A549 (cell line): Measurements from ENCODE around the gene AGBL4. TPM values are rescaled to one million over a fixed set of nuclear protein-coding genes. Genes with fewer than 3 reads are reported as not detected.

ENCODE experiments used
- ATAC-seq, 2 experiments: fragments of 200-7000 bp in 1 of 2; fragments of >200 bp in 1 of 2; cut with Nextera tagmentation in 1 of 2; cut with Tn5 transposase in 1 of 2; 3 replicates each; pipeline versions ENCODE4 v1.8.0 to v1.9.1; 2018 to 2020; ENCODE audit warnings: mild to moderate bottlenecking in 1 of 2, moderate library complexity in 1 of 2
- CTCF ChIA-PET: fragments of 300-600 bp; sonication (Branson Sonifier 250); formaldehyde crosslinking; extraction: SDS; loops from one replicate; lab custom pipeline; 2021; ENCODE audit warnings: antibody characterized with exemption, inconsistent platforms; lab: Yijun Ruan, JAX
- POLR2A ChIA-PET: fragments of 350-600 bp; formaldehyde crosslinking; extraction: SDS; loops from one replicate; lab custom pipeline; 2021; ENCODE audit warnings: antibody characterized with exemption, inconsistent platforms; lab: Yijun Ruan, JAX
- DNase-seq, 2 experiments: peaks; one replicate each; pipeline versions ENCODE4 v3.0.0 to v3.0.0-alpha.2; 2011 to 2016; ENCODE audit warnings: low read depth in 1 of 2, low spot score in 1 of 2
- FAIRE-seq: peaks from 2 replicates; lab custom pipeline; 2011; peaks lifted over from hg19 to GRCh38; lab: Jason Lieb, UNC
- H3K27ac ChIP-seq, 2 experiments: fragments of >200 bp; sonication (Bioruptor Twin); formaldehyde crosslinking; 3 replicates each; pipeline ENCODE4 v1.5.1; 2016 to 2017
- H3K4me1 ChIP-seq: fragments of >200 bp; sonication (Bioruptor Twin); formaldehyde crosslinking; 3 replicates; pipeline ENCODE4 v1.6.1; 2016
- H3K4me2 ChIP-seq: fragments of >200 bp; sonication (Bioruptor Twin); formaldehyde crosslinking; 3 replicates; pipeline ENCODE4 v1.6.1; 2016
- H3K4me3 ChIP-seq: fragments of >200 bp; sonication (Bioruptor Twin); formaldehyde crosslinking; 3 replicates; pipeline ENCODE4 v1.5.1; 2016
- H3K9me3 ChIP-seq: fragments of >200 bp; sonication (Bioruptor Twin); formaldehyde crosslinking; 3 replicates; pipeline ENCODE4 v1.6.1; 2016
- BCL3 ChIP-seq: fragments of >200 bp; sonication (Bioruptor Twin); formaldehyde crosslinking; IDR thresholded peaks from 3 replicates; pipeline ENCODE4 v1.6.1; 2016
- CBX8 ChIP-seq: fragments of 200-600 bp; sonication (generic); IDR thresholded peaks from 2 replicates; pipeline ENCODE4 v1.6.1; 2016
- EHF ChIP-seq: fragments of 250-450 bp; sonication (Bioruptor Pico); IDR thresholded peaks from 2 replicates; pipeline ENCODE4 v1.5.0; 2020; ENCODE audit warnings: mild to moderate bottlenecking
- FOSL2 ChIP-seq, 2 experiments: fragments of 450-650 bp in 1 of 2; fragments of >200 bp in 1 of 2; sonication (Bioruptor Twin) in 1 of 2; formaldehyde crosslinking; IDR thresholded peaks; 2 replicates each; pipeline versions ENCODE4 v1.5.0 to v1.6.1; 2016 to 2020; ENCODE audit warnings: mild to moderate bottlenecking in 1 of 2, moderate library complexity in 1 of 2
- FOXS1 ChIP-seq: fragments of 250-450 bp; sonication (Bioruptor Pico); IDR thresholded peaks from 2 replicates; pipeline ENCODE4 v1.5.0; 2020; ENCODE audit warnings: mild to moderate bottlenecking, moderate library complexity
- HEYL ChIP-seq: fragments of 250-450 bp; sonication (Bioruptor Pico); IDR thresholded peaks from 2 replicates; pipeline ENCODE4 v1.8.0; 2021; ENCODE audit warnings: mild to moderate bottlenecking, moderate library complexity
- HOXA7 ChIP-seq: fragments of 250-450 bp; sonication (Bioruptor Pico); IDR thresholded peaks from 2 replicates; pipeline ENCODE4 v1.5.0; 2020; ENCODE audit warnings: mild to moderate bottlenecking, moderate library complexity
- HOXB13 ChIP-seq: fragments of 250-450 bp; sonication (Bioruptor Pico); IDR thresholded peaks from 2 replicates; pipeline ENCODE4 v1.5.0; 2020; ENCODE audit warnings: low read depth, mild to moderate bottlenecking, moderate library complexity
- HOXB5 ChIP-seq: fragments of 250-450 bp; sonication (Bioruptor Pico); IDR thresholded peaks from 2 replicates; pipeline ENCODE4 v1.5.0; 2020; ENCODE audit warnings: mild to moderate bottlenecking, moderate library complexity
- JUNB ChIP-seq: fragments of >200 bp; sonication (Bioruptor Twin); formaldehyde crosslinking; IDR thresholded peaks from 2 replicates; pipeline ENCODE4 v1.6.1; 2016
- KDM1A ChIP-seq: fragments of 200-600 bp; sonication (generic); IDR thresholded peaks from 2 replicates; pipeline ENCODE4 v1.6.1; 2016; ENCODE audit warnings: low read depth, mild to moderate bottlenecking
- KDM5A ChIP-seq: fragments of 200-600 bp; sonication (generic); IDR thresholded peaks from 2 replicates; pipeline ENCODE4 v1.6.1; 2016; ENCODE audit warnings: antibody characterized with exemption, mild to moderate bottlenecking
- MAZ ChIP-seq: fragments of 150-350 bp; IDR thresholded peaks from 2 replicates; pipeline ENCODE4 v1.6.1; 2014; ENCODE audit warnings: antibody characterized with exemption, low read depth, low read length, borderline replicate concordance
- NPAS2 ChIP-seq: fragments of 250-450 bp; sonication (Bioruptor Pico); IDR thresholded peaks from 2 replicates; pipeline ENCODE4 v1.8.0; 2022; ENCODE audit warnings: mild to moderate bottlenecking, moderate library complexity, borderline replicate concordance
- NR3C1 ChIP-seq: fragments of >200 bp; sonication (Bioruptor Twin); formaldehyde crosslinking; IDR thresholded peaks from 3 replicates; pipeline ENCODE4 v1.6.1; 2017
- POLR2A ChIP-seq: IDR thresholded peaks from 2 replicates; pipeline ENCODE4 v1.6.1; 2012; ENCODE audit warnings: mild to moderate bottlenecking, low read length
- POLR2AphosphoS2 ChIP-seq: conservative IDR thresholded peaks from 2 replicates; pipeline ENCODE4 v1.6.1; 2012; ENCODE audit warnings: low read length, improper control_type of control experiment, inconsistent platforms
- RAD21 ChIP-seq, 2 experiments: fragments of >200 bp in 1 of 2; sonication (Bioruptor Twin) in 1 of 2; formaldehyde crosslinking in 1 of 2; IDR thresholded peaks in 1 of 2; conservative IDR thresholded peaks in 1 of 2; 2 replicates in 1 of 2; 3 replicates in 1 of 2; pipeline ENCODE4 v1.6.1; 2012 to 2018; ENCODE audit warnings: inconsistent platforms in 1 of 2
- RCOR1 ChIP-seq: fragments of 150-350 bp; IDR thresholded peaks from 2 replicates; pipeline ENCODE4 v1.6.1; 2014; ENCODE audit warnings: antibody characterized with exemption, low read length, low read depth
- RFX5 ChIP-seq: fragments of 450-650 bp; IDR thresholded peaks from 2 replicates; pipeline ENCODE4 v1.7.1; 2014; ENCODE audit warnings: antibody characterized with exemption, mild to moderate bottlenecking, moderate library complexity
- RNF2 ChIP-seq: fragments of 200-600 bp; sonication (generic); IDR thresholded peaks from 2 replicates; pipeline ENCODE4 v1.6.1; 2016; ENCODE audit warnings: low read depth, mild to moderate bottlenecking, antibody characterized with exemption, moderate library complexity, borderline replicate concordance
- SREBF2 ChIP-seq: fragments of 450-650 bp; IDR thresholded peaks from 2 replicates; pipeline ENCODE4 v1.6.1; 2014; ENCODE audit warnings: mild to moderate bottlenecking, moderate library complexity
- TFCP2L1 ChIP-seq: fragments of 250-450 bp; sonication (Bioruptor Pico); IDR thresholded peaks from 2 replicates; pipeline ENCODE4 v1.5.0; 2021; ENCODE audit warnings: mild to moderate bottlenecking
- TP53 ChIP-seq: fragments of 250-450 bp; sonication (Bioruptor Pico); IDR thresholded peaks from 2 replicates; pipeline ENCODE4 v1.5.0; 2021; ENCODE audit warnings: mild to moderate bottlenecking, moderate library complexity
- ZC3H11A ChIP-seq: fragments of 450-650 bp; IDR thresholded peaks from 2 replicates; pipeline ENCODE4 v1.6.1; 2014; ENCODE audit warnings: antibody characterized with exemption, mild to moderate bottlenecking
- ZSCAN20 ChIP-seq: fragments of 250-450 bp; sonication (Bioruptor Pico); IDR thresholded peaks from 2 replicates; pipeline ENCODE4 v1.8.0; 2022; ENCODE audit warnings: mild to moderate bottlenecking, moderate library complexity
- WGBS: methylation state at CpG from one replicate; pipeline ENCODE4 v1.1.6; 2017; ENCODE audit errors: missing lambda C conversion rate; 5-methylcytosine and 5-hydroxymethylcytosine counted together
- polyA plus RNA-seq, 4 experiments: library from polyadenylated mRNA; depleted of rRNA in 3 of 4; stranded (reverse); fragments of >200 nt; fragmentation: RNase III in 1 of 4; extraction: RNeasy Plus Mini Kit Qiagen cat#74134 plus additional on column Dnase treatment in 1 of 4; gene quantifications; 2 replicates in 3 of 4; 3 replicates in 1 of 4; pipeline ENCODE4 v1.2.3, GENCODE V29; 2011 to 2017
- TF ChIP-seq, protein P1 (sequence below): fragments of 250-450 bp; sonication (Bioruptor Pico); IDR thresholded peaks from 2 replicates; pipeline ENCODE4 v1.5.0; 2021; ENCODE audit warnings: mild to moderate bottlenecking, moderate library complexity, borderline replicate concordance
- TF ChIP-seq, protein P2 (sequence below): IDR thresholded peaks from 2 replicates; pipeline ENCODE4 v1.6.1; 2012
- TF ChIP-seq, protein P3 (sequence below): IDR thresholded peaks from 2 replicates; pipeline ENCODE4 v1.6.1; 2012

AGBL4 gene
- polyA plus RNA-seq, 2 of the 4 experiments (the other 2 are of a cell fraction), result not detected

- DNase-seq (no peak), FAIRE-seq (no peak)
- no peaks in the 10 kb centered on the region for H3K4me1 ChIP-seq
- CTCF ChIA-PET, result no interaction called here
- no peaks in the 10 kb centered on the region for H3K9me3 ChIP-seq
- no peak overlapping the region for H3K27ac ChIP-seq
- no peak for TF ChIP-seq NPAS2 (CRISPR knock-in tag)
- TF ChIP-seq POLR2A, result no peak
- TF ChIP-seq HEYL (CRISPR knock-in tag), result no peak
- no peak for TF ChIP-seq MAZ
- TF ChIP-seq RFX5, result no peak
- TF ChIP-seq, protein P1, sequence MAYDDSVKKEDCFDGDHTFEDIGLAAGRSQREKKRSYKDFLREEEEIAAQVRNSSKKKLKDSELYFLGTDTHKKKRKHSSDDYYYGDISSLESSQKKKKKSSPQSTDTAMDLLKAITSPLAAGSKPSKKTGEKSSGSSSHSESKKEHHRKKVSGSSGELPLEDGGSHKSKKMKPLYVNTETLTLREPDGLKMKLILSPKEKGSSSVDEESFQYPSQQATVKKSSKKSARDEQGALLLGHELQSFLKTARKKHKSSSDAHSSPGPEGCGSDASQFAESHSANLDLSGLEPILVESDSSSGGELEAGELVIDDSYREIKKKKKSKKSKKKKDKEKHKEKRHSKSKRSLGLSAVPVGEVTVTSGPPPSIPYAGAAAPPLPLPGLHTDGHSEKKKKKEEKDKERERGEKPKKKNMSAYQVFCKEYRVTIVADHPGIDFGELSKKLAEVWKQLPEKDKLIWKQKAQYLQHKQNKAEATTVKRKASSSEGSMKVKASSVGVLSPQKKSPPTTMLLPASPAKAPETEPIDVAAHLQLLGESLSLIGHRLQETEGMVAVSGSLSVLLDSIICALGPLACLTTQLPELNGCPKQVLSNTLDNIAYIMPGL (CRISPR knock-in tag), result no peak
- no peak for TF ChIP-seq RNF2
- TF ChIP-seq, all 56 proteins: peak for 0
- no peak for ATAC-seq
- H3K4me3 ChIP-seq, result no peak overlapping the region
- POLR2A ChIA-PET, result no interaction called here
- no peak overlapping the region for H3K4me2 ChIP-seq
Observed at GRCh38 chr1:49397086-49397485, 626.7 kb downstream of the AGBL4 start.

DNA sequence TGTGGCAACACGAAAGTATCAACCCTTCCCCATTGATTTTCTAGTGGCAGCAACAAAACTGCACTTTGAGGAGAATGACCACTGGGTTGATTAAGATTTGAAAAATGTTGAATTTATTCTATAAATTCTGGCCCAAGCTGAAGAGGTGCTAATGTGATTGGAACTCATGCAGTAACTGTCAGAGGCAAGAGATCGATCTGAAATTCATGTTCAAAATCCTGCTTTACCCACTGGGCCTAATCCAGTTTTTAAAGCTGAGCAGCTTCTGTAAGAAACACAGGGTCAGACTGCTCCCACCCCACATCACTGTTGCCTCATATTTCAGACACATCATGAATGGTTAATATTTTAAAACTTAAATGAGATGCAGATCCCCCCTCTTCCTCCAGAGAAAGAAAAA is 629.6 kb downstream of the AGBL4 start:
- FAIRE-seq (no peak), ATAC-seq (no peak), DNase-seq (no peak)
- CTCF ChIA-PET, result no interaction called here
- POLR2A ChIA-PET, result no interaction called here
- WGBS, result 3% methylated on average over 2 of the region's 2 CpGs
- H3K4me3 ChIP-seq, result no peak overlapping the region
- H3K9me3 ChIP-seq, result no peaks in the 10 kb centered on the region
- H3K27ac ChIP-seq, result no peak overlapping the region
- no peak overlapping the region for H3K4me2 ChIP-seq
- TF ChIP-seq NPAS2 (CRISPR knock-in tag) (no peak), KDM5A (no peak), POLR2AphosphoS2 (no peak), ZC3H11A (no peak), BCL3 (no peak), NR3C1 (no peak), FOSL2 (IDR thresholded peaks at IDR 0.05) (no peak), FOSL2 (CRISPR knock-in tag; IDR thresholded peaks at IDR 0.05) (no peak), RCOR1 (no peak), CBX8 (no peak), EHF (CRISPR knock-in tag) (no peak), SREBF2 (no peak), JUNB (no peak), TFCP2L1 (CRISPR knock-in tag) (no peak)
- TF ChIP-seq, protein P2, sequence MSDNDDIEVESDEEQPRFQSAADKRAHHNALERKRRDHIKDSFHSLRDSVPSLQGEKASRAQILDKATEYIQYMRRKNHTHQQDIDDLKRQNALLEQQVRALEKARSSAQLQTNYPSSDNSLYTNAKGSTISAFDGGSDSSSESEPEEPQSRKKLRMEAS, result no peak
- TF ChIP-seq, protein P3, sequence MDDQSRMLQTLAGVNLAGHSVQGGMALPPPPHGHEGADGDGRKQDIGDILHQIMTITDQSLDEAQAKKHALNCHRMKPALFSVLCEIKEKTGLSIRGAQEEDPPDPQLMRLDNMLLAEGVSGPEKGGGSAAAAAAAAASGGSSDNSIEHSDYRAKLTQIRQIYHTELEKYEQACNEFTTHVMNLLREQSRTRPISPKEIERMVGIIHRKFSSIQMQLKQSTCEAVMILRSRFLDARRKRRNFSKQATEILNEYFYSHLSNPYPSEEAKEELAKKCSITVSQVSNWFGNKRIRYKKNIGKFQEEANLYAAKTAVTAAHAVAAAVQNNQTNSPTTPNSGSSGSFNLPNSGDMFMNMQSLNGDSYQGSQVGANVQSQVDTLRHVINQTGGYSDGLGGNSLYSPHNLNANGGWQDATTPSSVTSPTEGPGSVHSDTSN, result no peak
- H3K4me1 ChIP-seq, result no peaks in the 10 kb centered on the region

DNA sequence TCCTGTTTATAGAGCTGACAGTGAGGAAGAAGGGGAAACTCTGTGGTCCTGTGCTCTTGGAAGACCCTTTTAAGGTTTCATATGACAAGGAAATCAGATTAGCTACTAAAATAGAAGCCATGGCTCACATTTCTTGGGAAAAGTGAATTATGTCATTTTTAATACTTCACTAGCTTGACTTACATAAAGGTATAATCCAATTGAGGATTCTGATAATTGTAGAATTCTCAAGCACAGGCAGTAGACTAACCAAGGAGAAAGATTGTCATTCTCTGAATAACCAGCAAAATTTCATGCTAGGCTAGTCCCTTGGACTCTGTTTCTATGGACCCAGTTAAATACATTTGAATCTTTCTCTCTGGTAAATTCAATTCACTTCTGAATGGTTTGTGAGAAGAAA is 634.1 kb downstream of the AGBL4 start:
- DNase-seq, result no peak
- H3K4me3 ChIP-seq, result no peak overlapping the region
- CTCF ChIA-PET, result no interaction called here
- H3K4me1 ChIP-seq, result no peaks in the 10 kb centered on the region
- H3K9me3 ChIP-seq, result no peaks in the 10 kb centered on the region
- FAIRE-seq, result no peak
- ATAC-seq, result no peak
- POLR2A ChIA-PET, result no interaction called here
- no peak overlapping the region for H3K27ac ChIP-seq
- no peak overlapping the region for H3K4me2 ChIP-seq
- TF ChIP-seq FOSL2 (IDR thresholded peaks at IDR 0.05) (no peak), FOSL2 (CRISPR knock-in tag; IDR thresholded peaks at IDR 0.05) (no peak), KDM1A (no peak), KDM5A (no peak), HOXB13 (CRISPR knock-in tag) (no peak), ZSCAN20 (CRISPR knock-in tag) (no peak), HOXB5 (CRISPR knock-in tag) (no peak), FOXS1 (CRISPR knock-in tag) (no peak), RAD21 (conservative IDR thresholded peaks at IDR 0.05 in 1 of 2, IDR thresholded peaks at IDR 0.05 in 1 of 2) (no peak), TP53 (CRISPR knock-in tag) (no peak), MAZ (no peak), POLR2AphosphoS2 (no peak), HOXA7 (CRISPR knock-in tag) (no peak)
